ENCODE results near the gene ITSN2. TPM values are rescaled to one million over a fixed set of nuclear protein-coding genes. Genes with fewer than 3 reads are reported as not detected.

ITSN2 gene
- total RNA-seq, 1 experiment from 2014 or later = 26.5 TPM

DNA sequence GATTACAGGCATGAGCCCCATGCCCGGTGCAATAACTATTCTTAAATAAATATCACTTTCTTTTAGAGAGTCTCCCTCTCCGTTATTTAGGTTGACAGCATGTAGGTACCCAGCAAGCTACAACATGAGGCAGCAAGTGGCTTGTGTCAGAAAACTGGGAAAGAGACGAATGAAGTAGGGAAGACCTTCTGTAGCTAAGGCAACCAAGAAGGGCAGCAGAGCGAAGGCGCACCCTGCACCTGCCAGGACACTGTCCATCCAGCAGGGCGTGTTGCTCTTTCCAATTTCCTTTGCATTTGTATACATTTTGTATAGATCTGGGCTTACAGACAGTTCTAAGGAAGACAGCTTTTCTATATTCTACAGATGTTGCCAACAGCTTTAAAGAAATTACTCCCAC is 137.4 kb downstream of the ITSN2 start:
- ATAC-seq (no peak), DNase-seq (ENCODE audit: low read depth, low spot score) (no peak)
- H3K36me3 ChIP-seq (ENCODE audit: control insufficient read depth in 1 of 2, insufficient read depth in 2 of 2, low read length in 2 of 2) = no peaks in the 10 kb centered on the region
- no peak overlapping the region for H3K4me3 ChIP-seq (replicated peaks in 1 of 2; ENCODE audit: low read depth in 1 of 2, low read length in 2 of 2)
- no peaks in the 10 kb centered on the region for H3K4me1 ChIP-seq (ENCODE audit: control insufficient read depth in 1 of 2, insufficient read depth in 2 of 2, low read length in 2 of 2)
- ChIA-PET RAD21 (ENCODE audit: low non-redundant PET in 1 of 2, low total read pairs in 2 of 2, uncharacterized antibody in 2 of 2, unreplicated experiment in 2 of 2) (no interaction called here), POLR2A (no interaction called here), CTCF (no interaction called here)
- no peak overlapping the region for H3K9ac ChIP-seq (ENCODE audit: low read length)
- no peaks in the 10 kb centered on the region for H3K27me3 ChIP-seq (ENCODE audit: insufficient read depth, low read length)
- intact Hi-C loops (cut with micrococcal nuclease) = no loop called here
- no peak for TF ChIP-seq CBX3 (IDR thresholded peaks at IDR 0.05; ENCODE audit: low read depth)
- no peak for TF ChIP-seq SRF (IDR thresholded peaks at IDR 0.05; ENCODE audit: low read depth)
- no peak for TF ChIP-seq ELF1 (IDR thresholded peaks at IDR 0.05; ENCODE audit: borderline replicate concordance, low read depth)
- TF ChIP-seq YY1 (IDR thresholded peaks at IDR 0.05; ENCODE audit: extremely low read depth, insufficient replicate concordance, low read depth, low read length) = no peak
- TF ChIP-seq POLR2A (IDR thresholded peaks at IDR 0.05; ENCODE audit: borderline replicate concordance, extremely low read depth, insufficient read depth, insufficient read length) = no peak
- TF ChIP-seq, protein P1, sequence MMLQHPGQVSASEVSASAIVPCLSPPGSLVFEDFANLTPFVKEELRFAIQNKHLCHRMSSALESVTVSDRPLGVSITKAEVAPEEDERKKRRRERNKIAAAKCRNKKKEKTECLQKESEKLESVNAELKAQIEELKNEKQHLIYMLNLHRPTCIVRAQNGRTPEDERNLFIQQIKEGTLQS (IDR thresholded peaks at IDR 0.05) = no peak
- no peak for TF ChIP-seq CEBPB (IDR thresholded peaks at IDR 0.05; ENCODE audit: low read depth)
- TF ChIP-seq ZNF274 (IDR thresholded peaks at IDR 0.05; ENCODE audit: low read depth, low read length) = no peak
- TF ChIP-seq EZH2phosphoT487 (IDR thresholded peaks at IDR 0.05; ENCODE audit: borderline replicate concordance) = no peak
- no peak for TF ChIP-seq JUND (IDR thresholded peaks at IDR 0.05)
- no peak for TF ChIP-seq RAD21 (IDR thresholded peaks at IDR 0.05; ENCODE audit: low read depth)
- no peak for TF ChIP-seq POLR2AphosphoS5 (IDR thresholded peaks at IDR 0.05; ENCODE audit: low read depth, low read length)
- no peak for TF ChIP-seq SIN3A (IDR thresholded peaks at IDR 0.05; ENCODE audit: low read depth)
- TF ChIP-seq, protein P2, sequence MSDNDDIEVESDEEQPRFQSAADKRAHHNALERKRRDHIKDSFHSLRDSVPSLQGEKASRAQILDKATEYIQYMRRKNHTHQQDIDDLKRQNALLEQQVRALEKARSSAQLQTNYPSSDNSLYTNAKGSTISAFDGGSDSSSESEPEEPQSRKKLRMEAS (IDR thresholded peaks at IDR 0.05) = no peak
- TF ChIP-seq, protein P3, sequence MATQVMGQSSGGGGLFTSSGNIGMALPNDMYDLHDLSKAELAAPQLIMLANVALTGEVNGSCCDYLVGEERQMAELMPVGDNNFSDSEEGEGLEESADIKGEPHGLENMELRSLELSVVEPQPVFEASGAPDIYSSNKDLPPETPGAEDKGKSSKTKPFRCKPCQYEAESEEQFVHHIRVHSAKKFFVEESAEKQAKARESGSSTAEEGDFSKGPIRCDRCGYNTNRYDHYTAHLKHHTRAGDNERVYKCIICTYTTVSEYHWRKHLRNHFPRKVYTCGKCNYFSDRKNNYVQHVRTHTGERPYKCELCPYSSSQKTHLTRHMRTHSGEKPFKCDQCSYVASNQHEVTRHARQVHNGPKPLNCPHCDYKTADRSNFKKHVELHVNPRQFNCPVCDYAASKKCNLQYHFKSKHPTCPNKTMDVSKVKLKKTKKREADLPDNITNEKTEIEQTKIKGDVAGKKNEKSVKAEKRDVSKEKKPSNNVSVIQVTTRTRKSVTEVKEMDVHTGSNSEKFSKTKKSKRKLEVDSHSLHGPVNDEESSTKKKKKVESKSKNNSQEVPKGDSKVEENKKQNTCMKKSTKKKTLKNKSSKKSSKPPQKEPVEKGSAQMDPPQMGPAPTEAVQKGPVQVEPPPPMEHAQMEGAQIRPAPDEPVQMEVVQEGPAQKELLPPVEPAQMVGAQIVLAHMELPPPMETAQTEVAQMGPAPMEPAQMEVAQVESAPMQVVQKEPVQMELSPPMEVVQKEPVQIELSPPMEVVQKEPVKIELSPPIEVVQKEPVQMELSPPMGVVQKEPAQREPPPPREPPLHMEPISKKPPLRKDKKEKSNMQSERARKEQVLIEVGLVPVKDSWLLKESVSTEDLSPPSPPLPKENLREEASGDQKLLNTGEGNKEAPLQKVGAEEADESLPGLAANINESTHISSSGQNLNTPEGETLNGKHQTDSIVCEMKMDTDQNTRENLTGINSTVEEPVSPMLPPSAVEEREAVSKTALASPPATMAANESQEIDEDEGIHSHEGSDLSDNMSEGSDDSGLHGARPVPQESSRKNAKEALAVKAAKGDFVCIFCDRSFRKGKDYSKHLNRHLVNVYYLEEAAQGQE (IDR thresholded peaks at IDR 0.05; ENCODE audit: low read depth) = no peak
- no peak for TF ChIP-seq EZH2 (IDR thresholded peaks at IDR 0.05)
- no peak overlapping the region for H2AFZ ChIP-seq (ENCODE audit: low read depth, low read length, poor library complexity, severe bottlenecking)
- no peaks in the 10 kb centered on the region for H3K9me3 ChIP-seq (ENCODE audit: control insufficient read depth in 1 of 2, insufficient read depth in 1 of 2, low read depth in 1 of 2, low read length in 2 of 2)
- BruUV-seq (replicated peaks) = no TSS peak
- H3K27ac ChIP-seq (ENCODE audit: low read depth, low read length) = no peak overlapping the region
- no peaks in the 10 kb centered on the region for H3K9me2 ChIP-seq (ENCODE audit: insufficient read depth)
- no peaks in the 10 kb centered on the region for H4K20me1 ChIP-seq (ENCODE audit: insufficient read depth)
- H3K79me2 ChIP-seq (ENCODE audit: insufficient read depth, low read length) = no peaks in the 10 kb centered on the region
- H3K4me2 ChIP-seq (ENCODE audit: low read length) = no peak overlapping the region

Measured in HCT116 (cell line).